Suprapubic skin (tissue), 3 donors: ENCODE measurements around the gene ABCA13.

Experiments
- CTCF ChIP-seq, 2 donors: fragments of 200-600 bp in 1 of 2; fragments of 450-650 bp in 1 of 2; sonication (generic) in 1 of 2; IDR thresholded peaks; one replicate each; pipeline ENCODE4 v1.5.1; 2016 to 2019; ENCODE audit warnings: antibody characterized with exemption in 2 of 2, mild to moderate bottlenecking in 1 of 2, moderate library complexity in 1 of 2
- EP300 ChIP-seq: sonication (generic); formaldehyde crosslinking; IDR thresholded peaks from one replicate; pipeline ENCODE4 v1.6.1; 2017; ENCODE audit warnings: antibody characterized with exemption
- POLR2A ChIP-seq, 2 donors: fragments of 450-650 bp; IDR thresholded peaks; one replicate each; pipeline ENCODE4 v1.6.1; 2017; ENCODE audit warnings: antibody characterized with exemption in 2 of 2, mild to moderate bottlenecking in 2 of 2, moderate library complexity in 2 of 2

- TF ChIP-seq CTCF (IDR thresholded peaks at IDR 0.05) (no peak), POLR2A (IDR thresholded peaks at IDR 0.05) (no peak), EP300 (no peak)
Observed at GRCh38 chr7:48158404-48158803, 12.9 kb upstream of the ABCA13 start.
